ENCODE results near the gene GALNT9.
"Not testable (repeated sequence)": the region's sequence is repeated elsewhere in the genome, so short reads cannot be mapped to it uniquely, and the experiment has no call there.

GALNT9 gene

DNA sequence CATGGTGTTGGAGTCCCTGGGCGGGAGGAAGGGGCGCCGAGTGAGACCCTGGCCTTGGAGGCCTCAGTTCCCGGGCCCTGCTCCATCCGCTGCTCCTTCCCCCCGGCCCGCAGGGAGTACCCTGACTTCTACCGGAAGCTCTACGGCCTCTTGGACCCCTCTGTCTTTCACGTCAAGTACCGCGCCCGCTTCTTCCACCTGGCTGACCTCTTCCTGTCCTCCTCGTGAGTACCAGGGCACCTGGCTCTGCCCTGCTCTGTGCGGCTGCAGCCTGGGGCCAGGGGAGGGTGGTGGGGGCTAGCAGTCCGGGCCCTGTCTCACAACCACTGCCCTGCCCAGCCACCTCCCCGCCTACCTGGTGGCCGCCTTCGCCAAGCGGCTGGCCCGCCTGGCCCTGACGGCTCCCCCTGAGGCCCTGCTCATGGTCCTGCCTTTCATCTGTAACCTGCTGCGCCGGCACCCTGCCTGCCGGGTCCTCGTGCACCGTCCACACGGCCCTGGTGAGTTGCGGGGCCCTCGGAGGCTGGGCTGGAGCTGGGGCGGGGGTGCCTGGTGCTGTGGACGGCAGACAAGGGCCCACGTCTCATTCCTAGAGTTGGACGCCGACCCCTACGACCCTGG lies 178.1 kb downstream of the GALNT9 start:
- in situ Hi-C loops (cut with MboI; ENCODE audit: low sequenced_read_pairs) = no loop called here

DNA sequence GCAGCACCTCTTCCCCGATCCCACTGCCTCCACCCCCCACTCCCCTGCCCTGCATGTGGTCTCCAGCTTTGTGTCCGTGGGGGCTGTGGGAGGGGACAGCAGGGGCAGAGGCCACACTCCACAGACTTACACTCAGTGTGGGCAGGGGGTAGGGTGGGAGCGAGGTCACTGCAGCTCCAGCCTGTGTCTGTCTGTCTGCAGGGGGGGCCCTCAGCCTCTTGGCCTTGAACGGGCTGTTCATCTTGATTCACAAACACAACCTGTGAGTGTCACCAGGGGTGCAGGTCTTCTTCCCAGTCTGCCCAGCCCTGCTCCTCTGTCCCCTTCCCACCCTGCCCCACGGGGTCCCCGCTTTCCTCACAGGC lies 178.6 kb downstream of the GALNT9 start:
- in situ Hi-C loops (cut with MboI; ENCODE audit: low sequenced_read_pairs) = no loop called here

DNA sequence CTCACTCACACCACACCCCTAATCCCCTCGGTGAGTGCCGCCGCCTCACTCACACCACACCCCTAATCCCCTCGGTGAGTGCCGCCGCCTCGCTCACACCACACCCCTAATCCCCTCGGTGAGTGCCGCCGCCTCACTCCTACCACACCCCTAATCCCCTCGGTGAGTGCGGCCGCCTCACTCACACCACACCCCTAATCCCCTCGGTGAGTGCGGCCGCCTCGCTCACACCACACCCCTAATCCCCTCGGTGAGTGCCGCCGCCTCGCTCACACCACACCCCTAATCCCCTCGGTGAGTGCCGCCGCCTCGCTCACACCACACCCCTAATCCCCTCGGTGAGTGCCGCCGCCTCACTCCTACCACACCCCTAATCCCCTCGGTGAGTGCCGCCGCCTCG lies 179.9 kb downstream of the GALNT9 start:
- in situ Hi-C loops (cut with MboI; ENCODE audit: low sequenced_read_pairs) = not testable (repeated sequence)

DNA sequence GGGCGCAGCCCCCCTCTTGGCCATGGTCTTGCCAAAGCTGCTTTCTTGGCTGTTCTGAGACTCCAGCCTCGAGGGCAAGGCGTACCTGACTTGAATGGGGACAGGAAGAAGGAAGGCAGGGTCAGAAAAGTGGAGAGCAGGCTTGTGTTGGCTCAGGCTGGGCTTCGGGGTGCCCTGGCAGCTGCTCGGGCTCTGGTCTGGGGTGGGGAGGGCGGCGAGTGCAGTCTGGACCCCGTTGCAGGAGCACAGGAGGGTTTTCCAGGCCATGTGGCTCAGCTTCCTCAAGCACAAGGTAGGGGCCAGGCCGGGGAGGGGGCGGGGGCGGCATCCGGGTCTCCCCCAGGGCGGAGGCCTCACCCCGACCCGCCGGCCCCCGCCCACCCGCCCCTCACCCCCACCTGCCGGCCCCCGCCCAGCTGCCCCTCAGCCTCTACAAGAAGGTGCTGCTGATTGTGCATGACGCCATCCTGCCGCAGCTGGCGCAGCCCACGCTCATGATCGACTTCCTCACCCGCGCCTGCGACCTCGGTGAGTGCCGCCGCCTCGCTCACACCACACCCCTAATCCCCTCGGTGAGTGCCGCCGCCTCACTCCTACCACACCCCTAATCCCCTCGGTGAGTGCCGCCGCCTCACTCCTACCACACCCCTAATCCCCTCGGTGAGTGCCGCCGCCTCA lies 180.9 kb downstream of the GALNT9 start:
- in situ Hi-C loops (cut with MboI; ENCODE audit: low sequenced_read_pairs) = no loop called here

DNA sequence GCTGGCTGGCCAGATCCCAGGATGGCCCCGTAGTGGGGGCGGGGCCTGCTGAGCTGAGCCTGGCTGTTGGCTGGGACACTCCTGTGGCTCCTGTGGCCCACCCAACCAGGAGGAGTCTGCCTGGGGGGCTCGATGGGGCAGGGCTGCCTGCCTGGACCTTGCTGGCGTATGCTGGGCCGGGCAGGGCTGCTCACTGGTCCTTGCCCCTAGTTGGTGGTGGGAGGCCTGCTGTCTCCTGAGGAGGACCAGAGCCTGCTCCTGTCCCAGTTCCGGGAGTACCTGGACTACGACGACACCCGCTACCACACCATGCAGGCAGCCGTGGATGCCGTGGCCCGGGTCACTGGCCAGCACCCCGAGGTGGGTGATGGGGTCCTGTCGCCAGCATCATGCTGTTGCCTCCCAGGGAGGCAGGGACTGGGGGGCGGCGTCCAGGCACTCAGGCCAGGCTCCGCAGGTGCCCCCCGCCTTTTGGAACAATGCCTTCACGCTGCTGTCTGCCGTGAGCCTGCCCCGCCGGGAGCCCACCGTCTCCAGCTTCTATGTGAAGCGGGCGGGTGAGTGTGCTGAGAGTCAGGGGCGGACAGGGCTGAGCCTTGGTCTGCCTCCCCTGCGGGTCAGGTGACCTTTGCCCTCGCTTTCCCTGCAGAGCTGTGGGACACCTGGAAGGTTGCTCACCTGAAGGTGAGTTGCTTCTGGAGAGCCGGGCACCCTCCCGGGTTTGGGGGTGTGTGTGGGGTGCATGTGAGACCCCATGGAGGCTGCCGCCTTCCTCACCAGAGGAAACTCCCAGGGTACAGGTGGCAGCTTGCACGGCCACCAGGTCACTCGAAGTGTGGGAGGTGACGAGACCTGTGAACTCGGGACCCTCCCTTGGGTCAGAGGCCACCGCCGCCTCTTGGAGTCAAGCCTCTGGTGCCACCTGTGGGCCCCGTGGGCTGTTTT lies 181.7 kb downstream of the GALNT9 start:
- in situ Hi-C loops (cut with MboI; ENCODE audit: low sequenced_read_pairs) = no loop called here

DNA sequence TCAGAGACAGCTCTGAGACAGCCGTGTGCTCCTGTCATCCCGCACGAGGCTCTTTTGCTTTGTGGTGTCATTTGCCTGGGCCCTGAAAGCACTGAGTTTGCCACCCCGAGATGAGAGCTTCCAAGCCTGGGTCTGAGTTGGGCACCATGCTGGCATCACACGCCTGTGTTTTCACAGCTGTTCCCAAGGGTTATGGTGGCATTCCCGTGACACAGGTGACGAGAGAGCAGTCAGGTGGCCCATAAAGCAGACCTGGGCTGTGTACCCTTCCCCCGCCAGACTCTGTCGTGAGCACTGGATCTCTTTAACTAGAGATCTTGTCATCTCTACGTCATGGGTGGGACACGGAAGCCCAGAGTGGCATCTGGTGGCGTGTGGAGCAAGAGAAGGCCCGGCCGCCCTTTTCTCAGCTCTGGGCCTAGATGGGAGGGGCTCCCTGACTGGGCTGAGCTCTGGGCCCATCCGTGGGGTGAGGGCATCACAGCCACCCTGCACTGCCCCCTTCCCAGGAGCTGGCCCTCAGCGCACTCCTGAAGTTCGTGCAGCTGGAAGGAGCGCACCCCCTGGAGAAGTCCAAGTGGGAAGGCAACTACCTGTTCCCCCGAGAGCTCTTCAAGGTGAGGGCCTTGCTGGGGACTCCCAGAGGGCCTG lies 182.5 kb downstream of the GALNT9 start:
- in situ Hi-C loops (cut with MboI; ENCODE audit: low sequenced_read_pairs) = no loop called here

All from HL-60/S4 (cell line).